MM.1S (cell line): Measurements from ENCODE around the gene AKAP8.

Experiments
- DNase-seq: peaks from one replicate; pipeline ENCODE4 v3.0.0-alpha.2; 2015
- H2AFZ ChIP-seq: fragments of 300-600 bp; sonication (generic); 2 replicates; pipeline ENCODE4 v1.6.0; 2016; ENCODE audit warnings: antibody characterized with exemption, low read length
- H3F3A ChIP-seq: fragments of 300-600 bp; sonication (generic); 2 replicates; pipeline ENCODE4 v1.6.1; 2016; ENCODE audit warnings: mild to moderate bottlenecking, antibody characterized with exemption, low read length, moderate library complexity, mixed read lengths; ENCODE audit not compliant: insufficient read depth
- H3K27ac ChIP-seq: fragments of 300-600 bp; sonication (generic); 2 replicates; pipeline ENCODE4 v1.5.1; 2016; ENCODE audit warnings: mild to moderate bottlenecking, low read length
- H3K27me3 ChIP-seq: fragments of 300-600 bp; sonication (generic); replicated peaks from 2 replicates; pipeline ENCODE4 v1.6.0; 2016; ENCODE audit warnings: low read length; ENCODE audit not compliant: insufficient read depth
- H3K36me3 ChIP-seq: fragments of 300-600 bp; sonication (generic); replicated peaks from 2 replicates; pipeline ENCODE4 v1.6.1; 2016; ENCODE audit warnings: mild to moderate bottlenecking, low read length, mixed read lengths; ENCODE audit not compliant: insufficient read depth
- H3K4me1 ChIP-seq: fragments of 300-600 bp; sonication (generic); 2 replicates; pipeline ENCODE4 v1.6.1; 2016; ENCODE audit warnings: low read length, mixed read lengths
- H3K4me2 ChIP-seq: fragments of 300-600 bp; sonication (generic); 2 replicates; pipeline ENCODE4 v1.6.0; 2016; ENCODE audit warnings: low read depth, low read length
- H3K4me3 ChIP-seq: fragments of 300-600 bp; sonication (generic); 2 replicates; pipeline ENCODE4 v1.5.1; 2016; ENCODE audit warnings: low read length, mixed read lengths
- H3K79me2 ChIP-seq: fragments of 300-600 bp; sonication (generic); 2 replicates; pipeline ENCODE4 v1.6.1; 2016; ENCODE audit warnings: mixed run types, low read length, mixed read lengths
- H3K9ac ChIP-seq: fragments of 300-600 bp; sonication (generic); 2 replicates; pipeline ENCODE4 v1.6.1; 2016; ENCODE audit warnings: low read length, mixed read lengths
- H3K9me2 ChIP-seq: fragments of 300-600 bp; sonication (generic); replicated peaks from 2 replicates; pipeline ENCODE4 v1.6.1; 2016; ENCODE audit warnings: mild to moderate bottlenecking, low read length, mixed read lengths; ENCODE audit not compliant: insufficient read depth
- H3K9me3 ChIP-seq: fragments of 300-600 bp; sonication (generic); replicated peaks from 2 replicates; pipeline ENCODE4 v1.6.1; 2016; ENCODE audit warnings: mild to moderate bottlenecking, low read length, mixed read lengths; ENCODE audit not compliant: insufficient read depth
- H4K20me1 ChIP-seq: fragments of 300-600 bp; sonication (generic); 2 replicates; pipeline ENCODE4 v1.6.1; 2016; ENCODE audit warnings: mild to moderate bottlenecking, low read length, moderate library complexity, mixed read lengths; ENCODE audit not compliant: insufficient read depth
- CTCF ChIP-seq: fragments of 300-600 bp; sonication (generic); IDR thresholded peaks from 2 replicates; pipeline ENCODE4 v1.5.1; 2016; ENCODE audit warnings: antibody characterized with exemption, low read length, mixed read lengths
- EZH2 ChIP-seq: fragments of 300-600 bp; sonication (generic); optimal IDR thresholded peaks from 2 replicates; pipeline ENCODE3; 2017; ENCODE audit warnings: low read depth, mild to moderate bottlenecking, antibody characterized with exemption, low read length, mixed read lengths
- EZH2phosphoT487 ChIP-seq: fragments of 300-600 bp; sonication (generic); IDR thresholded peaks from 2 replicates; pipeline ENCODE4 v1.6.1; 2018; ENCODE audit warnings: antibody characterized with exemption, low read length

The AKAP8 gene

GRCh38 chr19:15374105-15374651 is 5.4 kb downstream of the AKAP8 start:
- no peak overlapping the region for H2AFZ ChIP-seq
- H3K79me2 ChIP-seq, result peaks cover 95% of the 10 kb centered on the region

GRCh38 chr19:15373644-15374043 is 5.9 kb downstream of the AKAP8 start:
- Histone ChIP-seq H3K79me2 (peaks cover 94% of the 10 kb centered on the region), H3K4me1 (0 out of 2 replicates have a peak, but pooled peaks cover 3% of the 10 kb centered on the region), H4K20me1 (peaks cover 27% of the 10 kb centered on the region), H3F3A (peaks cover 6% of the 10 kb centered on the region; the same call in 1 of the 2 replicates), H3K27me3 (no peaks in the 10 kb centered on the region), H3K9ac (no peak overlapping the region), H3K27ac (no peak overlapping the region), H3K9me3 (no peaks in the 10 kb centered on the region), H3K9me2 (no peaks in the 10 kb centered on the region), H3K4me3 (no peak overlapping the region), H2AFZ (no peak overlapping the region), H3K4me2 (no peak overlapping the region), H3K36me3 (peaks cover 11% of the 10 kb centered on the region; the same call in 1 of the 2 replicates)
- TF ChIP-seq EZH2phosphoT487 (no peak), EZH2 (no peak), CTCF (no peak)
- no peak for DNase-seq

More at GRCh38 chr19:15374105-15374651, 5.4 kb downstream of the AKAP8 start:
- Histone ChIP-seq H3K4me3 (no peak overlapping the region), H3K9me2 (no peaks in the 10 kb centered on the region), H3K4me2 (no peak overlapping the region), H4K20me1 (peaks cover 27% of the 10 kb centered on the region), H3K27me3 (no peaks in the 10 kb centered on the region), H3F3A (peaks cover 9% of the 10 kb centered on the region; the same call in 1 of the 2 replicates), H3K27ac (no peak overlapping the region), H3K36me3 (0 out of 2 replicates have a peak, but pooled peaks cover 11% of the 10 kb centered on the region), H3K9me3 (no peaks in the 10 kb centered on the region), H3K9ac (no peak overlapping the region), H3K4me1 (0 out of 2 replicates have a peak, but pooled peaks cover 3% of the 10 kb centered on the region)
- no peak for DNase-seq
- no peak for TF ChIP-seq EZH2phosphoT487
- TF ChIP-seq EZH2, result no peak
- no peak for TF ChIP-seq CTCF

- H3K9ac ChIP-seq, result no peak overlapping the region
- no peak overlapping the region for H2AFZ ChIP-seq
- H3K4me3 ChIP-seq, result no peak overlapping the region
- peaks cover 94% of the 10 kb centered on the region for H3K79me2 ChIP-seq
- no peaks in the 10 kb centered on the region for H3K27me3 ChIP-seq
- H3K36me3 ChIP-seq, result peaks cover 11% of the 10 kb centered on the region; the same call in 1 of the 2 replicates
- no peak overlapping the region for H3K27ac ChIP-seq
- no peaks in the 10 kb centered on the region for H3K9me3 ChIP-seq
- no peak for DNase-seq
- peaks cover 4% of the 10 kb centered on the region; the same call in 1 of the 2 replicates for H3K4me1 ChIP-seq
- no peaks in the 10 kb centered on the region for H3F3A ChIP-seq
- H3K9me2 ChIP-seq, result no peaks in the 10 kb centered on the region
- no peak overlapping the region for H3K4me2 ChIP-seq
- no peak for TF ChIP-seq CTCF
- TF ChIP-seq EZH2, result no peak
- no peak for TF ChIP-seq EZH2phosphoT487
- H4K20me1 ChIP-seq, result peaks cover 25% of the 10 kb centered on the region
Measured at GRCh38 chr19:15372891-15373301, 6.7 kb downstream of the AKAP8 start.
